NCI-H2107 treated with DMSO at 0.1 percent for 48 hours (cell line): ENCODE results near the gene CLDN7.

Source experiments
- DNase-seq: peaks from one replicate; lab custom pipeline; 2025; ENCODE audit not compliant: unreplicated experiment; lab: John Stamatoyannopoulos, UW

Gene CLDN7

DNA sequence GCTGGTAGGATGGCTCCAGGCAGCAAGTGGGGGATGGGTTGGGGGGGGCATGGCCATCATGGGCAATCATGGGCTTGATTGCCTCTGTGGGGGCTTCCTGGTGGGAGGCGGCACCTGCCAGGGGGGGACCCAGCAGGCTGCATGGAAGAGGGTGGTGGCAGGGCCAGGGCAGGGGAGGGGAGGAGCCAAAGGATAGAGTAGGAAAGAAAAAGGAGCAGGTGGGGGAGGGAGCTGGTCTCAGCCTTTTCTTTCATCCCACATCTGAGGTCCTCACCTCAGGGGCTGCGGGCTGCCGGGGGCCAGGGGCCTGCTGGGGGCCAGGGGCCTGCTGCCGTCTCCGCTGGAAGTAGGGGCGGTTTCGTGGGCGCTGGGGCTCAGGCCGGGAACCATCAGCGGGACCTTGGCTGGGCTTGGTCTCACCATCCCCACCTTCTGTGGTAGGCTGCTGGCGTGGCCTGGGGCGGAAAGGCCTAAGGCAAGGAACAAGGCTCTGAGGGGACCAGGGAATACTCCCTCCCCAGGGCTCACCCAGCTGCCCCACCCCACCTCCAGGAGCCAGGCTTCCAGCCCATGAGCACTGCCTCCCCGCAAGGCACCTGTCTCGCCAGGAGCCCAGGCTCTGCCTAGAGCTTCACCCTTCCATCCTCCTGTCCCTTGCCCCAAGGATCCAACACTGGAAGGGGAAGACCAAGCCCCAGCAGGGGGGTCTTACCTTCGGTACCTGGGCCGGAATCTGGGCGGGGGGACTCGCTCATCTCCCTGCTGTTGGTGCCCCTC, 27.2 kb upstream of the CLDN7 start:
- DNase-seq, result no peak

DNA sequence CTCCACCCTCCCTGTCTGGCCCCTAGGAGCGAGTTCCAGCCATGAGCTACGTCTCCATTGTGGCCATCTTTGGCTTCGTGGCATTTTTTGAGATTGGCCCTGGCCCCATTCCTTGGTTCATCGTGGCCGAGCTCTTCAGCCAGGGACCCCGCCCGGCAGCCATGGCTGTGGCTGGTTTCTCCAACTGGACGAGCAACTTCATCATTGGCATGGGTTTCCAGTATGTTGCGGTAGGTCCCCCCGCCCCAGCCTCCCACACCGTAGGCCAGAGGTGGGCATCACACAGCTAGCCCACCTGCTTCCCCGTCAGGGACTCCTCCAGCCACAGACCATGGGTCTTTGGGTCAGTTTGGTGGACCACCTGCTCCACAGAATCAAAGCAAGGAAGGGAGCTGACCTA, 23.4 kb upstream of the CLDN7 start:
- DNase-seq, result no peak

DNA sequence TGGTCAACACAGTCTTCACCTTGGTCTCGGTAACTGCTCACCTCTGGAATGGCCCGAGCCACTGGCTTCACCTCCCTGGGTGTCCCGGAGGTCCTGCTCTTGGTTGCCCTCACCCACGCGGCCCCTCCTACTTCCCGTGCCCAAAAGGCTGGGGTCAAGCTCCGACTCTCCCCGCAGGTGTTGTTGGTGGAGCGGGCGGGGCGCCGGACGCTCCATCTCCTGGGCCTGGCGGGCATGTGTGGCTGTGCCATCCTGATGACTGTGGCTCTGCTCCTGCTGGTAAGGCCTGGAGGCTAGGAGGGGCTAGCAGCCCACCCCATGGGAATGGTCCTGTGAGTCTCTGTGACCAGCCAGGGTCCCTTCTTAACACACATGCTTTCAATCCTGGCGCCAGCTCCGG, 22.6 kb upstream of the CLDN7 start:
- no peak for DNase-seq

DNA sequence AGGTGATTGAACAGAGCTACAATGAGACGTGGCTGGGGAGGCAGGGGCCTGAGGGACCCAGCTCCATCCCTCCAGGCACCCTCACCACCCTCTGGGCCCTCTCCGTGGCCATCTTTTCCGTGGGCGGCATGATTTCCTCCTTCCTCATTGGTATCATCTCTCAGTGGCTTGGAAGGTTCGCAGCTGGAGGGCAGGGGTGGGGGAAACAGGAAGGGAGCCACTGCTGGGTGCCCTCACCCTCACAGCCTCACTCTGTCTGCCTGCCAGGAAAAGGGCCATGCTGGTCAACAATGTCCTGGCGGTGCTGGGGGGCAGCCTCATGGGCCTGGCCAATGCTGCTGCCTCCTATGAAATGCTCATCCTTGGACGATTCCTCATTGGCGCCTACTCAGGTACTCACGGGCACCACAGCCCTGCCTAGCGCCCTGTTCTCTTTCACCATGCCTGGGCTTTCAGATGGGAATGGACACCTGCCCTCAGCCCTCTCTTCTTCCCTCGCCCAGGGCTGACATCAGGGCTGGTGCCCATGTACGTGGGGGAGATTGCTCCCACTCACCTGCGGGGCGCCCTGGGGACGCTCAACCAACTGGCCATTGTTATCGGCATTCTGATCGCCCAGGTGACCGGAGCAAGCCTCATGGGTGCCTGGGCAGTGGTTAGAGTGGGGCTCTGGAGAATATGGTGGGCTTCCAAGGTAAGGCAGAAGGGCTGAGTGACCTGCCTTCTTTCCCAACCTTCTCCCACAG, 21.4 kb upstream of the CLDN7 start:
- DNase-seq, result no peak

DNA sequence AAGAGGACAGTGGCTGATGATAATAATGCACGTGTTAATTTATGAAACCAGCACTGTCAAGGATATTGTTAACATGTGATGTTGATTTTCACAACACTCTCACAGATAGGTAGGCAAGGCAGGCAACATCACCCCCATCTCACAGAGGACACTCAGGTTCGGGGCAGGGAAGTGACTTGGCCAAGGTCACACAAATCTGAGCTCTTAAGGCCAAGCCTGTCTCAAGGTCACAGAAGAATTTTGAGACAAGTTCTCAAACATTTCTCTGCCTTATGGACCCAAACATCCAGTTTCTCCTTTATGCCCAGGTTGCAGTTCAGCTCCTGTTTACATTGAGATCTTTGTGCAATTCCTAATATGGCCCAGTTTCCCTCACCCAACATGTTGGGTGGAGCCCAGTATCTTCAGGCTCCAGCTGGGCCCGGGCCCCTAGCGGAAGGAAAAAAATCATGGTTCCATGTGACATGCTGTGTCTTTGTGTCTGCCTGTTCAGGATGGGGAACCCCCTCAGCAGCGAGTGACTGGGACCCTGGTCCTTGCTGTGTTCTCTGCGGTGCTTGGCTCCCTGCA, 20.6 kb upstream of the CLDN7 start:
- no peak for DNase-seq

DNA sequence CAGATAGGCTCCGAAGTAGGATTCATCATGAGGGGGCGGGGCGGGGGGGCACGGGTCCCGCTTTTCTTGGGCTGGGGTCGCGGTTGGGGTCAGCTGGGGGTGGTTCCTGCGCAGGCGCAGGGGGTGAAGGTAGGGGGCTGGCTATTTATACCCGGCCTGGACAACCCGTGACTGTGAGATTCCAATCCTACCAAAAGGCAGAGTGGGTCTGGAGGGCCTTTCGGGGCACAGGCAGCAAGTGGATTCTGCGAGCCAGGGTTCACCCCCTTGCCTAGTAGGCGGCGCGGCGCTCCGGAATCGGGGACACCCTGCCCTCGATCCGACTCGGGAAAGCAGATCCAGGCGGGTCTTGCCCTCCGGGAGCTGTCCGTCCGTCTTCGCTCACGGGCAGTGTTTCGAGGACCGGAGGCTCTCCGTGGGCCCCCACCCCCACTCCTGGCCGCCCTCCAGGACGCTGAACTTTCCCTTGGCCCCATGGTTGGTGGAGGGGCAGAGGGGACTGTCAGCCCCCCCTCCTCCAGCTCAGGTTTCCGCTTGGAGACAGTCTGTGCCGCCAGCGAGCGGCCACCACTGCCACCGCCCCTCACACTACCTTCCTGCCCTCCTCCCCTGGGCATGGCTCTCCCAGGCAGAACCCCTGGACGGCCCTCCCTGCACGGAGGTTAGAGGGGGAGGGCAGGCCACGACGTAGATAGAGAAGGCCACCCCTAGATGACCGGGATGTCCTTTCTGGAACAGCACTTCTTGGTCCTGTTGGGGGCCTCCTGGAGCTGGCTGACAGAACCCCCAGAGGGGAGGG, 19.9 kb upstream of the CLDN7 start:
- no peak for DNase-seq

DNA sequence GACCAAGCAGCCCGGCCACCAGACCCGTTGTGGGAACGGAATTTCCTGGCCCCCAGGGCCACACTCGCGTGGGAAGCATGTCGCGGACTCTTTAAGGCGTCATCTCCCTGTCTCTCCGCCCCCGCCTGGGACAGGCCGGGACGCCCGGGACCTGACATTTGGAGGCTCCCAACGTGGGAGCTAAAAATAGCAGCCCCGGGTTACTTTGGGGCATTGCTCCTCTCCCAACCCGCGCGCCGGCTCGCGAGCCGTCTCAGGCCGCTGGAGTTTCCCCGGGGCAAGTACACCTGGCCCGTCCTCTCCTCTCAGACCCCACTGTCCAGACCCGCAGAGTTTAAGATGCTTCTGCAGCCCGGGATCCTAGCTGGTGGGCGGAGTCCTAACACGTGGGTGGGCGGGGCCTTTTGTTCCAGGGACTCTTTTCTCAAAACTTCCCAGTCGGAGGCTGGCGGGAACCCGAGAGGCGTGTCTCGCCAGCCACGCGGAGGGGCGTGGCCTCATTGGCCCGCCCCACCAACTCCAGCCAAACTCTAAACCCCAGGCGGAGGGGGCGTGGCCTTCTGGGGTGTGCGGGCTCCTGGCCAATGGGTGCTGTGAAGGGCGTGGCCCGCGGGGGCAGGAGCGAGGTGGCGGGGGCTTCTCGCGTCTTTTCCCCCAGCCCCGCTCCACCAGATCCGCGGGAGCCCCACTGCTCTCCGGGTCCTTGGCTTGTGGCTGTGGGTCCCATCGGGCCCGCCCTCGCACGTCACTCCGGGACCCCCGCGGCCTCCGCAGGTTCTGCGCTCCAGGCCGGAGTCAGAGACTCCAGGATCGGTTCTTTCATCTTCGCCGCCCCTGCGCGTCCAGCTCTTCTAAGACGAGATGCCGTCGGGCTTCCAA, 19.0 kb upstream of the CLDN7 start, which contains the start of gene SLC2A4:
SLC2A4 (plus strand) TSS at position 645 of the 879 bp plus-strand sequence; CDS start at position 862, 217 bp downstream.
- DNase-seq, result no peak

DNA sequence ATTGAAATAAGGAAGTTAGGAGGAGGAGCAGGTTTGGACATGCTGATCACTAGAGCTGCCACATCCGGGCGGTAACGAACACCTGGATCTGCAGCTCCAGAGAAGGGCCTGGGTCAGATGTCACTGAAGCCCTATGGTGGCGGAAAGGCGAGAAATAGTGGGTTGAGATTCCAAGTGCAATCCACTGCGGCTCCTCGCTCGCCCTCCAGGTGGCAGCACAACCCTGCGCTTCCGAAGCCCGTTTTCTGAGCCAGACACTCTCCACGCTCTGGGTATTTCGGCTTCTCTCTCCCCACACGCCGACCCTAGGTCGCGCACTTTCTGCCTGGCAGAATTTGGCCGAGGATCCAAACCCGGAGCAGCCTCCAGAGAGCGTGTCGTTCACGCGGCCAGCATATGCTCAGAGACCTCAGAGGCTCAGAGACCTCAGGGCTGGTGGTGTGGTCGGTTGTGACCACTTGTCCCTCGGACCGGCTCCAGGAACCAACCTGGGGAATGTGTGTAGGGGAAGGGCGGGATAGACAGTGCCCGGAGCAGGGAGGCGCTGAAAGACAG, 18.3 kb upstream of the CLDN7 start:
- DNase-seq, result peak; percentile 59

DNA sequence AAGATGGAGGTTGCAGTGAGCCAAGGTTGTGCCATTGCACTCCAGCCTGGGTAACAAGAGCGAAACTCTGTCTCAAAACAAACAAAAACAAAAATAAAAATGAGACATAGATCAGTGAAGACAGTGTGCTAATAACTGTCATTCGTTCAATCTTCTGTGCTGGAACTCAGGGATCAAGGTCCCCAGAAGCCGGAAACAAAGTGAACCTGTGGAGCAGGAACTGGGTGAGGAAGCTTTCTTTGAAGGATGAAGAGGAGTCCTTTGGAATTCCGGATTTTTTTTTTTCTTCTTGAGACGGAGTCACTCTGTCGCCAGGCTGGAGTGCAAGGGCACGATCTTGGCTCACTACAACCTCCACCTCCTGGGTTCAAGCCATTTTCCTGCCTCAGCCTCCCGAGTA, 17.2 kb upstream of the CLDN7 start:
- no peak for DNase-seq

DNA sequence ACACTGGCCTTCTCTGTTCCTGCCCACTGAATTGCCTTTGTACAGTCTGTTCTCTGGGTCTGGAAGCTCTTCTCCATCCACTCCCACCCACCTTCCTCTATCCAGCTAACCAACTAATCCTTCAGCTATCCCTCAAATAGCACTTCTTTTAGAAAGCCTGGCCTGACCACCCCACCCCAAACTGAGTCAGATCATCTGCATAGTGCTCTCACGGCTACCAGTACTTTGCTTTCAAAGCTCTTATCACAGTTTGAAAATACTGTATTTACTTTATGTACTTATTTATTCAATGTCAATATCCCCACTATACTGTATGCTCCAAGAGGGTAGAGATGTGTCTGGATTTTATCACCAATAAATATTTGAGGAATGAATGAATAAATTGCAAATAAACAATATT, 4.5 kb upstream of the CLDN7 start:
- DNase-seq, result no peak

DNA sequence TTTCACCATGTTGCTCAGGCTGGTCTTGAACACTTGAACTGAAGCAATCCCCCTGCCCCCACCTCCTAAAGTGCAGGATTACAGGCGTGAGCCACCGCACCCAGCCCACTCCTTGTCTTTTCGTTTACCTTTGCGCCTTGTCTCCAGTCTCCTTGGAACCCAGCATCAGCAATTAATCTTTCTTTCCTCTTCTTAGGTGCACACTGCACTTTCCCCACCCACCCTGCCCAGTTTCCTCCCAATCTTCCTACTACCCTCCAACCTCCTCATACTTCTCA, 1.5 kb upstream of the CLDN7 start:
- no peak for DNase-seq

DNA sequence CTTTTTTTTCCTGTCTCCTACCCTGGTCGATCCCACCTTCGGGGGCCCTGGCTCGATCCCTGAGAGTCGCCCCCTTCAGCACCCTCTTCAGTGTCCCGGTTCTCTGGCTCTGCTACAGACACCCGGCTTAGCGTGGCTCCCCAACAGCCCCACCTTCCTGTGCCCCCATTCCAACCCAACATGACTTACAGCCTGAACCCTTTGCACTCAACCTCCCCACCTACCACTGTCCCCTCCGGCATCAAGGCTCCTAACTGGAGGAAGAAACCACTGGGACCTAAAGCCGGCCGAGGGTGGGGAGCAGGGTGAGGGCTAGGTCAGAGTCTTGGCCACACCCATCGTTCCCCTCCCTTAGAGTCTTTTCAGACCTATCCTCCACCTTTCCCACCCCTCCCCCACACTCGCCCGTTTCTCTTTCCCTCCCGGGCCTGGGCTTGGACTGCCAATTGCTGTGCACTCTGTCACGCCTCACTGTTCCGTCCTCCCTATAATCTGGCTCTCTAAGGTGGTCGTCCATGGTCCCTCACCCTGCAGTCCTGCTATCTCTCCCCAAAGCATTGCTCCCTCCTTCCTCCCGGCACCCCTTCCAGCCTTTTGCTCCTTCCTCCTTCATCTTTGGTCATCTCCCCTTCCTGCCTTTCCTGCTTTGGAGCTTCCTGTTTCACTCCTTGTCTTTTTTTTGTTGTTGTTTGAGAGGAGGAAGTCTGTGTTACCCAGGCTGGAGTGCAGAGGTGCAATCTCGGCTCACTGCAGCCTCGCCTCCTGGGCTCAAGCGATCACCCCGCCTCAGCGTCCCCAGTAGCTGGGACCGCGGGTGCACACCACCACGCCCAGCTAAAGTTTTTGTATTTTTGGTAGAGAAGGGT, 890 bp upstream of the CLDN7 start:
- DNase-seq, result peak; percentile 10

DNA sequence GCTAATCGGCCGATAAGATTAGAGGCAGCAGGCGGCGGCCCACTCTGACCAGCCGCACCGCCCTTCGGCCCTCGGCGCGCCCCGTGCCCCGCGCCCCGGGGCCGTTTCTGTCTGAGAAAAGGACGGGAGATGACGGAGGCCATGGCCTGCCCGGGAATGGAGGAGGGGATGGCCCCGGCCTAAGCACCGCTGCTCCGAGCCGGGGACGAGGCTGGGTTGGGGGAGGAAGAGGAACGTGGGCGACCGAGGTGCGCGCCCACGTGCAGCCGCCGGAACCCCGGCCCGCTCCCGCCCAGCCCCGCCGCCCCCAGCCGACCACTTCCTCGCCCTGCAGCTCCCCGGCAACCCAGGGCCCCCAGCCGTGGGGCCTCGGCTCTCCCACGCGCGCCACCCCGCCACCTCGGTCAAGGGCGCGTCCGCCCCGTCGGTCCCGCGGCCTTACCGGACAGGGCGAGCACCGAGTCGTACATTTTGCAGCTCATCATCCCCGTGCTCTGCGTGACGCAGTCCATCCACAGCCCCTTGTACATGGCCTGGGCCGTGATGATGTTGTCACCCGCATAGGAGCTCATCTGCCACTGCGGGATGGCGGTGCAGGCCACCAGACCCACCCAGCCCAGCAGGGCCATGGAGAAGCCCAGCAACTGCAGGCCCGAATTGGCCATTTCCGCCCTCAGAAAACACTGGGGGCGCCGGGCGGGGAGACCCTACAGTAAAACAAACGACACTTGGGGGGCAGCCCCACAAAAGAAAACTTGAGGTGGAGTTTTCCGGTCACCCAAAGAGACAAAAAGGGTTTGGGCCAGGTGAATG, 693 bp downstream of the CLDN7 start:
- no peak for DNase-seq

DNA sequence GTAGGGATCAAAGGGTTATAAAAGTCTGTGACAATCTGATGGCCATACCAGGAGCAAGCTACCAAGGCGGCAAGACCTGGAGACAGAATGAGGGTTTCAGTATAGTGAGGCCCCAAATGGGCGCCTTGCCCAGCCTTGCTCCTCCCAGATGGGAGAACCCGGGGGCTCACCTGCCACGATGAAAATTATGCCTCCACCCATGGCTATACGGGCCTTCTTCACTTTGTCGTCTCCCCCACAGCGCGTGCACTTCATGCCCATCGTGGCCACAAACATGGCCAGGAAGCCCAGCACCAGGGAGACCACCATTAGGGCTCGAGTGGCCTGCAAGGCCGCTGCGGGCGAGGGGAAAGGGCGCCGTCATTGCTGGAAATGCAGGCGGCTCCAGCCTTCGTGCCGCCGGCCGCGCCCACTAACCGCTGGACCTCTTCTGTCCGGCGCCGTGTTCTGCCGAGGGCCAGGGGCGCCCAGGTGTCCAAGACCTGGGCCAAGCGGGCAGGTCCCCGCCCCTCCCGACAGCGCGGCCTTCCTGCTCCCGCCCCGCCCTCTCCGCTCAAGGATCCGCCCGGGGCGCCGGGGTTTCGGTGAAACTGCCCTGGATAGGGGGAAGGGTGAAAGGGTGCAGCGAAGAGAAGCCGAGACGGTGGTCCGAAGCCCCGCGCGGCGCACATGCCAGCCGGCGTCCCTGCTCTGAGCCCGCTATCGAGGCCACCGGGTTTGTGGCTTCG, 1.5 kb downstream of the CLDN7 start:
- no peak for DNase-seq

DNA sequence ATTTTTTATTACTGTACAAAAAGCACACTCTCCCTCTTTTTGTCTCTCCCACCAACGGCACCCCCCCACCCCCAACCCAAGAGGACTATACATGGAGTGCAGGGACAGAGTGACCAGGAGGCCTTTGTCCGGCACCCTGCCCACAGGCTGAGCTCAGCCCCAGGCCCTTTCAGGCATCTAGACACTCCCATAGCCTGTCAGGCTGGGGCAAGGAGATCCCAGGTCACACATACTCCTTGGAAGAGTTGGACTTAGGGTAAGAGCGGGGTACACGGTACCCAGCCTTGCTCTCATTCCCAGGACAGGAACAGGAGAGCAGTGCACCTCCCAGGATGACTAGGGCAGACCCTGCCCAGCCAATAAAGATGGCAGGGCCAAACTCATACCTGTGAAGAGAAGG, 2.1 kb downstream of the CLDN7 start:
- no peak for DNase-seq

DNA sequence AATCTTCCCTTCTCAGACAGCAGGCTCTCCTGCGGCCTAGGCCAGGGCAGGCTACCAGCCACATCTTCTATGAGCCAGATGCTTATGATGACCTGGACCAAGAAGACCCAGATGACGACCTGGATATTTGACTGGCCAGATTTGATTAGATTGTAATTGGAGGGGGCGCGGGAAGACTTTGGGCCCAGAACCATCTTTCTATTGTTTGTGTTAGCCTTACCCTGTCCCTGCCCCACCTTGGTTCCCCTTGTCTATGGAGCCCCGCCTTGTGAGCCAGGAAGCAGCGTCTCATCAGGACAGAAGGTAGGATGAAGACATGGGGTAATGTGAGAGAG, 2.8 kb downstream of the CLDN7 start:
- no peak for DNase-seq

DNA sequence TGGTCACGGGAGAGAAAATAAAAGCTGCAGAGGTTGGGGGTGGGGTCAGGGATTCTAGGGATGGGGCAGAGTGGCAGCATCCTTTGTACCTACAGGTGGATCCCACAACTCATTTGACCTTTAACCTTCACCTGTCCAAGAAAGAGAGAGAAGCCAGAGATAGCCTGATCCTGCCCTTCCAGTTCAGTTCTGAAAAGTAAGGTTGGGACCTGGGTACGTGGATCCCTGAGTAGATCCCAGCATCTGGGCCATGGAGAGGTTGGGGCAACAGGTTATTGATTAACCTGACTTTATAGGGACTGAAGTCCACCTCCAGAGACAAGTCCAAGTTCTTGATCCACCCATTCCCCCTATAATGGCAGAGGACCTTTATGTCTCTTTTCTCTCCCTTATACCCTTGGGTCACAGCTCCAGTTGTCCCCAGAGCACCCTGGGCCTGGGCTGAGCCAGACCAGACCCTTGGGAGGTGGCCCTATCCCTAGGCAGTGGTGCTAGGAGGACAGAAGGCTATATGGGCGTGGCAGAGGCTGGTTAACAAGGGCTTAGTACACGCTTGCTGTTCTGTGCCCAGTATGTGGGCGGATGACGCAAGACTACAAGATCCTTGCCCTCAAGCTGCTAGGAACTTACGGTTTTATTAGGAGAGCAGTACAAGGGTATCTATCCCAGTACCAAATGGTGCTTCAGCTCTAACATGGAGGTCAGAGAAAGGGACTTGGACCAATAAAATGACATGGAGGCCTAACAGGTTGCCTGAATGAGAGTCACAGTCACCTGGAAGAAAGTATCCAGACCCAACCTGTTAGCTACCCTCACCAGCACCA, 3.3 kb downstream of the CLDN7 start:
- DNase-seq, result no peak
